ENCODE data around the gene C19orf12. TPM values are rescaled to one million over a fixed set of nuclear protein-coding genes. Genes with fewer than 3 reads are reported as not detected.

Gene C19orf12
- total and polyA plus RNA-seq, 2 of the 13 experiments (the other 11 are each of a cell fraction or from before 2014, with no cell fraction given), result 17.7 to 34.4 TPM

DNA sequence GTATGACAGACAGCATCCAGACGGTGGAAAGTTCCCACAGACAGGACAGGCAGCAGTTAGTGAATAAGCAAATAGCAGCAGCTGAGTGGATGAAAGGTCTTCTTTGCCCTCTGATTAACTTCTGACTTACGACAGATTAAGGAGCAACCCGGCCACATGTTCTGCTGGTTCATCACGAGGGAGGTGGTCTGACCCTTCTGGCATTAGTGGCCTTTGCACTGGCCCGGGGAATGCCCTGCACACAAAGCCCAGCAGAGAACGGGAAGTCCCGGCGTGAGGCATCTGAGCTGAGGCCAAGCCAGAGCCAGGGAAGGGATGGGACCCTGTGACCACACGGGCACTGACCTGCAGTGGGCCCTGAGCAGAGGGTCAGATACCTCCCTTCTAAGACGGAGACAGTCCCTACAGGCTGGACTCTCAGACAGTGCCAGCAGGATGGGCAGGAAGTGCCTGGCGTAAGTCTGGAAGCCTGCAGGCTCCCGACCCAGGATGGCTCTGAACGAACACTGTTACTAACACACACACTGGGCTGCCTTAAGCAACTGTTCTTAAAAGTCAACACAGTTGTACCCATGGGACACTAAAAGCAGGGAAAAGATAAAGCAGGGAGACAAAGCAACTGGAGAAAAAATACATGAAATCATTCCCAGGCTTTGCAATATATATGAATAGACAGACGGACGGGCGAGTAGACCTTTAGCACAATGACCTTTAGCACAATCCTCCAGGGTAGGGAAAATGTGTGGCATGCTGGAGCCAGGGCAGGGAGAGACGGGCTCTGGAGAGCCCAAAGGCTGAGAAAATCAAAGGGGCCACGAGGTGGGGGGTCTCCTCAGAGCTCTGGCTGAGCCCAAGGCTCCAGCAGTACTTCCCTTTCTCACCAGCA, 6.3 kb downstream of the C19orf12 start (continued):
- TF ChIP-seq KDM3A (CRISPR knock-in tag; IDR thresholded peaks at IDR 0.05; ENCODE audit: low read depth) (no peak), MLLT10 (CRISPR knock-in tag; IDR thresholded peaks at IDR 0.05) (no peak), ZNF143 (CRISPR knock-in tag; IDR thresholded peaks at IDR 0.05) (no peak), ZNF7 (CRISPR knock-in tag; IDR thresholded peaks at IDR 0.05) (no peak), PHF21A (CRISPR knock-in tag; IDR thresholded peaks at IDR 0.05) (no peak; the same call in 1 of the 2 replicates), ZNF101 (CRISPR knock-in tag; IDR thresholded peaks at IDR 0.05; ENCODE audit: borderline replicate concordance, low read depth) (no peak), JARID2 (CRISPR knock-in tag; IDR thresholded peaks at IDR 0.05; ENCODE audit: insufficient replicate concordance) (no peak), MAFK (conservative IDR thresholded peaks at IDR 0.05 in 1 of 2, IDR thresholded peaks at IDR 0.05 in 1 of 2; ENCODE audit: low read length in 2 of 2) (no peak), ZFP41 (CRISPR knock-in tag; IDR thresholded peaks at IDR 0.05; ENCODE audit: borderline replicate concordance) (no peak), ARNT (IDR thresholded peaks at IDR 0.05) (no peak), CBX2 (IDR thresholded peaks at IDR 0.05; ENCODE audit: low read depth, low read length) (no peak), CBX2 (CRISPR knock-in tag; IDR thresholded peaks at IDR 0.05; ENCODE audit: low read depth) (no peak), ZFP36 (IDR thresholded peaks at IDR 0.05; ENCODE audit: borderline replicate concordance, low read depth, low read length, partially characterized antibody) (no peak), TP53 (CRISPR knock-in tag; conservative IDR thresholded peaks at IDR 0.05) (no peak), ZNF296 (CRISPR knock-in tag; conservative IDR thresholded peaks at IDR 0.05) (no peak; the same call in 1 of the 2 replicates), ONECUT2 (CRISPR knock-in tag; IDR thresholded peaks at IDR 0.05) (no peak), STAT5B (CRISPR knock-in tag; IDR thresholded peaks at IDR 0.05) (no peak), NFATC3 (CRISPR knock-in tag; IDR thresholded peaks at IDR 0.05) (no peak)
- TF ChIP-seq, protein P1, sequence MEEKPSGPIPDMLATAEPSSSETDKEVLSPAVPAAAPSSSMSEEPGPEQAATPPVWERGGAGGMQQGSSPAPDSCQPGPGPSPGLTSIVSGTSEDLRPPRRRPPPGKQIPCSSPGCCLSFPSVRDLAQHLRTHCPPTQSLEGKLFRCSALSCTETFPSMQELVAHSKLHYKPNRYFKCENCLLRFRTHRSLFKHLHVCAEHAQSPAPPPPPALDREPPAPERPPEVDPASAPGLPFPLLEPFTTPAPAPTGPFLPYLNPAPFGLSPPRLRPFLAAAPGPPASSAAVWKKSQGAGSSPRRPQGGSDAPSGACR (CRISPR knock-in tag; IDR thresholded peaks at IDR 0.05), result no peak
- TF ChIP-seq, protein P2, sequence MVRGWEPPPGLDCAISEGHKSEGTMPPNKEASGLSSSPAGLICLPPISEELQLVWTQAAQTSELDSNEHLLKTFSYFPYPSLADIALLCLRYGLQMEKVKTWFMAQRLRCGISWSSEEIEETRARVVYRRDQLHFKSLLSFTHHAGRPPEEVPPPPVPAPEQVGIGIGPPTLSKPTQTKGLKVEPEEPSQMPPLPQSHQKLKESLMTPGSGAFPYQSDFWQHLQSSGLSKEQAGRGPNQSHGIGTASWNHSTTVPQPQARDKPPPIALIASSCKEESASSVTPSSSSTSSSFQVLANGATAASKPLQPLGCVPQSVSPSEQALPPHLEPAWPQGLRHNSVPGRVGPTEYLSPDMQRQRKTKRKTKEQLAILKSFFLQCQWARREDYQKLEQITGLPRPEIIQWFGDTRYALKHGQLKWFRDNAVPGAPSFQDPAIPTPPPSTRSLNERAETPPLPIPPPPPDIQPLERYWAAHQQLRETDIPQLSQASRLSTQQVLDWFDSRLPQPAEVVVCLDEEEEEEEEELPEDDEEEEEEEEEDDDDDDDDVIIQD (CRISPR knock-in tag; IDR thresholded peaks at IDR 0.05; ENCODE audit: low read depth), result 0 out of 2 replicates have a peak, but pooled peaks have one; percentile 13
- TF ChIP-seq, protein P3, sequence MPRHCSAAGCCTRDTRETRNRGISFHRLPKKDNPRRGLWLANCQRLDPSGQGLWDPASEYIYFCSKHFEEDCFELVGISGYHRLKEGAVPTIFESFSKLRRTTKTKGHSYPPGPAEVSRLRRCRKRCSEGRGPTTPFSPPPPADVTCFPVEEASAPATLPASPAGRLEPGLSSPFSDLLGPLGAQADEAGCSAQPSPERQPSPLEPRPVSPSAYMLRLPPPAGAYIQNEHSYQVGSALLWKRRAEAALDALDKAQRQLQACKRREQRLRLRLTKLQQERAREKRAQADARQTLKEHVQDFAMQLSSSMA (CRISPR knock-in tag; IDR thresholded peaks at IDR 0.05), result no peak
- TF ChIP-seq, protein P4, sequence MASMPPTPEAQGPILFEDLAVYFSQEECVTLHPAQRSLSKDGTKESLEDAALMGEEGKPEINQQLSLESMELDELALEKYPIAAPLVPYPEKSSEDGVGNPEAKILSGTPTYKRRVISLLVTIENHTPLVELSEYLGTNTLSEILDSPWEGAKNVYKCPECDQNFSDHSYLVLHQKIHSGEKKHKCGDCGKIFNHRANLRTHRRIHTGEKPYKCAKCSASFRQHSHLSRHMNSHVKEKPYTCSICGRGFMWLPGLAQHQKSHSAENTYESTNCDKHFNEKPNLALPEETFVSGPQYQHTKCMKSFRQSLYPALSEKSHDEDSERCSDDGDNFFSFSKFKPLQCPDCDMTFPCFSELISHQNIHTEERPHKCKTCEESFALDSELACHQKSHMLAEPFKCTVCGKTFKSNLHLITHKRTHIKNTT (CRISPR knock-in tag; IDR thresholded peaks at IDR 0.05), result no peak
- TF ChIP-seq, protein P5, sequence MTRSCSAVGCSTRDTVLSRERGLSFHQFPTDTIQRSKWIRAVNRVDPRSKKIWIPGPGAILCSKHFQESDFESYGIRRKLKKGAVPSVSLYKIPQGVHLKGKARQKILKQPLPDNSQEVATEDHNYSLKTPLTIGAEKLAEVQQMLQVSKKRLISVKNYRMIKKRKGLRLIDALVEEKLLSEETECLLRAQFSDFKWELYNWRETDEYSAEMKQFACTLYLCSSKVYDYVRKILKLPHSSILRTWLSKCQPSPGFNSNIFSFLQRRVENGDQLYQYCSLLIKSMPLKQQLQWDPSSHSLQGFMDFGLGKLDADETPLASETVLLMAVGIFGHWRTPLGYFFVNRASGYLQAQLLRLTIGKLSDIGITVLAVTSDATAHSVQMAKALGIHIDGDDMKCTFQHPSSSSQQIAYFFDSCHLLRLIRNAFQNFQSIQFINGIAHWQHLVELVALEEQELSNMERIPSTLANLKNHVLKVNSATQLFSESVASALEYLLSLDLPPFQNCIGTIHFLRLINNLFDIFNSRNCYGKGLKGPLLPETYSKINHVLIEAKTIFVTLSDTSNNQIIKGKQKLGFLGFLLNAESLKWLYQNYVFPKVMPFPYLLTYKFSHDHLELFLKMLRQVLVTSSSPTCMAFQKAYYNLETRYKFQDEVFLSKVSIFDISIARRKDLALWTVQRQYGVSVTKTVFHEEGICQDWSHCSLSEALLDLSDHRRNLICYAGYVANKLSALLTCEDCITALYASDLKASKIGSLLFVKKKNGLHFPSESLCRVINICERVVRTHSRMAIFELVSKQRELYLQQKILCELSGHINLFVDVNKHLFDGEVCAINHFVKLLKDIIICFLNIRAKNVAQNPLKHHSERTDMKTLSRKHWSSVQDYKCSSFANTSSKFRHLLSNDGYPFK (CRISPR knock-in tag; IDR thresholded peaks at IDR 0.05; ENCODE audit: borderline replicate concordance), result no peak; the same call in 1 of the 2 replicates
